Activated naive CD4-positive, alpha-beta T cell treated with anti-CD3 and anti-CD28 coated beads for 36 hours (primary cell): ENCODE results near the gene MXRA5. TPM values are rescaled to one million over a fixed set of nuclear protein-coding genes. Genes with fewer than 3 reads are reported as not detected.
"Not testable (repeated sequence)": the region's sequence is repeated elsewhere in the genome, so short reads cannot be mapped to it uniquely, and the experiment has no call there.

Source experiments
- CTCF ChIA-PET: fragments of 350-600 bp; sonication (Branson Sonifier 250); formaldehyde crosslinking; loops from one replicate; lab custom pipeline; 2021; ENCODE audit warnings: antibody characterized with exemption; lab: Charles Lee
- DNase-seq: peaks from one replicate; pipeline ENCODE4 v3.0.0-alpha.2; 2020
- H3K27ac Mint-ChIP-seq: one replicate; pipeline ENCODE4 v1.8.0; 2021; ENCODE audit warnings: mild to moderate bottlenecking, mixed read lengths
- H3K27me3 Mint-ChIP-seq: one replicate; pipeline ENCODE4 v1.8.0; 2021; ENCODE audit warnings: low read depth, mixed read lengths
- H3K36me3 Mint-ChIP-seq: one replicate; pipeline ENCODE4 v1.8.0; 2021; ENCODE audit warnings: low read depth, mixed read lengths
- H3K4me1 Mint-ChIP-seq: one replicate; pipeline ENCODE4 v1.8.0; 2021; ENCODE audit warnings: low read depth, mixed read lengths
- H3K4me3 Mint-ChIP-seq: one replicate; pipeline ENCODE4 v1.8.0; 2021; ENCODE audit warnings: mild to moderate bottlenecking, moderate library complexity, mixed read lengths
- H3K9me3 Mint-ChIP-seq: one replicate; pipeline ENCODE4 v1.8.0; 2021; ENCODE audit warnings: mixed read lengths
- intact Hi-C: fragments of 100-400 bp; cut with micrococcal nuclease; formaldehyde crosslinking; loops from one replicate; pipeline ENCODE4 v1.15.1; 2023
- total RNA-seq, 2 experiments: library from RNA; stranded (reverse); gene quantifications; one replicate each; pipeline ENCODE4 v1.2.3, GENCODE V29; 2021

MXRA5 gene
- total RNA-seq, 2 experiments from 2014 or later = not detected

DNA sequence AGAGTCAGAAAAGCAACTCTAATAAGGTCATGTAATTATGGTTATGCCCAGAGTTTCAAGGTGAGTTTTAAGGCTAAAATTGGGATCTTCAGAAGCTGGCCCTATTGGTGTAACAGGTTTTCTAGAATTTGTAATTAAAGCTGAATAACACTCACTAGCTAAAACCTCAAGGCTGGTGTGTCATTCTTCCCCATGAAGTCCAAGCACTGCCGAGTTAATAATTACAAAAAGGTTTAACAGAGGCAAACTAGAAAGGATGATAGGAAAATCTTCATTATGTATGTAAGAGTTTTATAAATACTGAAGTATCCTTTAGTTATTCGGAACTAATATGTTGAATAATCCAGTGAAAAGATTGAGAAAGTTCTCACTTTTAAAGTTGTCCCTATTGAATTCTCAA, 34.3 kb downstream of the MXRA5 start:
- peaks cover 1% of the 10 kb centered on the region for H3K9me3 Mint-ChIP-seq
- intact Hi-C loops = no loop called here
- H3K27ac Mint-ChIP-seq = no peak overlapping the region
- no peak overlapping the region for H3K4me3 Mint-ChIP-seq
- DNase-seq = no peak
- no peaks in the 10 kb centered on the region for H3K36me3 Mint-ChIP-seq
- CTCF ChIA-PET = no interaction called here
- H3K27me3 Mint-ChIP-seq = no peaks in the 10 kb centered on the region
- H3K4me1 Mint-ChIP-seq = no peaks in the 10 kb centered on the region

DNA sequence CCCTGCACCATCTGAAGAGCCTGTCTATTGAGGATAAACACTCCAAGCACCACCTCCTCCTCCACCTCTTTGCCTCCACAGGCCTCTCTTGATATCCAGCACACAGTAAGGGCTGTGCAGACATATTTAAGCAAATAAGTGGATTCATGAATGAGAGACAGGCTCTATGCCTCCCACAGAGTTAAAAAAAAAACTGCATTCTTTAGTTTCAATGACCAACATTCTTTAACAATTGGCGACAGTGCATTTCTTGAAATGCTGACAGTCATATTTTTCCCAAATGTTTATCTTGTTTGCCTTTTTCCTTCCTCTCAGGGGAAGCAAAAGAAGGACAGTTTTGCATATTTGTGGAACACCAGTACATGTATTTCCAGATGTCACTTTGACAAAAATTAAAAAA, 38.6 kb downstream of the MXRA5 start:
- peaks cover 2% of the 10 kb centered on the region for H3K9me3 Mint-ChIP-seq
- CTCF ChIA-PET = no interaction called here
- no peaks in the 10 kb centered on the region for H3K27me3 Mint-ChIP-seq
- DNase-seq = no peak
- H3K36me3 Mint-ChIP-seq = no peaks in the 10 kb centered on the region
- intact Hi-C loops = no loop called here
- H3K4me1 Mint-ChIP-seq = no peaks in the 10 kb centered on the region
- H3K27ac Mint-ChIP-seq = no peak overlapping the region
- no peak overlapping the region for H3K4me3 Mint-ChIP-seq

DNA sequence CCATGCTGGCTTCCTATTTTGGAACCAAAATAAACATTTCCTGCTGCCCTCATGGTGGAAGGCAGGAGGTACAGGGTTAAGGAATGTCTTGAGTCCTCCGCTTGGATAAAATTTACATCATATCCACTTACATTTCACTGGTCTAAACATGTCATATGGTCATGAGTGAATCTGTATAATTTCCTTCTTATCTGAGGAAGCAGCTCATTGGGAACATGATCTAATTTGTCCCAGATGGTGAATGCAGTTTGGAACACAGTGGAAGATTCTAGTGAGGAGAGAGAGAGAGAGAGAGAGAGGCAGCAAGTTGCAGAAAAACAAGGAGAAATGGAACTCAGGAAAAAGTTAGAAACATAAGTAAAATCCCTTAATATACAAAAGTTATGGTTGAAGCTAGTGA, 46.8 kb downstream of the MXRA5 start:
- DNase-seq = no peak
- Mint-ChIP-seq H3K9me3 (no peaks in the 10 kb centered on the region), H3K36me3 (no peaks in the 10 kb centered on the region), H3K4me3 (no peak overlapping the region), H3K27ac (no peak overlapping the region), H3K4me1 (no peaks in the 10 kb centered on the region), H3K27me3 (no peaks in the 10 kb centered on the region)
- intact Hi-C loops = no loop called here
- CTCF ChIA-PET = interaction anchor here (0.6 kb wide), 1 partner anchor 149 kb away, joined by 3 read pairs; no protein-coding TSS in a partner anchor

DNA sequence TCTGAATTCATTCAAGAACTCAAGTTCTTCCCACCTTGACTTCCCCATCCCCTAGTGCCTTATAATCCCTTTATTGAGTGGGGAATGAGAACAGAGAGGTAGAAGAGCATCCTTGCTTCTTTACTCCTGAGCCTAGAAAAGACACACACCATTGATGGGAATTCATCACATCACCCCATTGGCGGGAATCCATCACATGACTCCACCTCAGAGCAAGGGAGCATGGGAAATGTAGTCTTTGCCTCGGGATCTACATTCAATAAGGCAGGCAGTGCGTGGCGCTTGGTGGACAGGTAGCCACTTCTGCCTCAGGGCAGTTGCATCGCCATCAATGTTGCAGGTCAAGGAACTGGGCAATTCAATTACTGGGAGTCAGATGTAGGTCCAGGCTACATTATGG, 50.7 kb downstream of the MXRA5 start:
- no peaks in the 10 kb centered on the region for H3K4me1 Mint-ChIP-seq
- intact Hi-C loops = no loop called here
- no peaks in the 10 kb centered on the region for H3K36me3 Mint-ChIP-seq
- no peaks in the 10 kb centered on the region for H3K27me3 Mint-ChIP-seq
- H3K9me3 Mint-ChIP-seq = no peaks in the 10 kb centered on the region
- H3K27ac Mint-ChIP-seq = no peak overlapping the region
- no peak overlapping the region for H3K4me3 Mint-ChIP-seq
- DNase-seq = no peak
- CTCF ChIA-PET = no interaction called here

DNA sequence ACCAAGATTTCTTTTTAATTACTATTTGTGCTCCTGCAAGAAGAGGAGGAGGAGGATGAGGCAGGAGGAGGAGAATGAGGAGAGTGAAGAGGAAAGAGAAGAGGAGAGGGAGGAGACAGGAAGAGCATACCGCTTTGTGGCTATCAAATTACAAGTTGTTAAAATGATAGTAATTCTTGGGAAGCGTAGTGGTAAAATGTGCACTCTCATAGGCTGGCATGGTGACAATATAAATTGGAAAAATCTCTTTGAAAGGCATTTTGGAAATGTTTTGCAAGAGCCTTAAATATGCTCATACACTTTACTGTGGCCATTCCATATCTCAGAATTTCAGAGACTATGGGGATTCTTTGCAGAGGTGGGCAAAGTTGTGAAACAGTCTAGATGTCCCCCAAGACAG, 53.2 kb downstream of the MXRA5 start:
- CTCF ChIA-PET = no interaction called here
- H3K36me3 Mint-ChIP-seq = no peaks in the 10 kb centered on the region
- intact Hi-C loops = no loop called here
- no peak overlapping the region for H3K27ac Mint-ChIP-seq
- no peak for DNase-seq
- H3K9me3 Mint-ChIP-seq = no peaks in the 10 kb centered on the region
- no peaks in the 10 kb centered on the region for H3K4me1 Mint-ChIP-seq
- H3K27me3 Mint-ChIP-seq = no peaks in the 10 kb centered on the region
- H3K4me3 Mint-ChIP-seq = no peak overlapping the region

DNA sequence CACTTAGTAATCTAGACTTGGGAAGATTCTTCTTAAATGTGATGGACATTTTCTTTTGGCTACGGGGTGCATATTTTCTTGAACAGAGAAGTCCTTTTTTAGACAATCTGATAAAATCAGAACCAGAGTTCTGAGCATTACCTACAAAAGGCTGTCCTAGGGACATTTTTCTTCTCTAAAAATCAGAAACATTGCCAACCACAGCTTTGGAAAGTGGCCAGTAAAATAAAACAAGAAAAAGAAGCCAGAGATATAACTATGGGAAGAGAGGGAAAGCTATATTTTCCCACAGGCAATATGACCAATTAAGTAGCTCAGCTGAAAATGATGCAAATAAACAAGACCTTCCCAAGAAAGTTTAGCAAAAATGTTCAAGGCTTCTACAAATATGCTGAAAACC, 55.9 kb downstream of the MXRA5 start:
- intact Hi-C loops = no loop called here
- Mint-ChIP-seq H3K4me3 (no peak overlapping the region), H3K36me3 (no peaks in the 10 kb centered on the region), H3K27me3 (no peaks in the 10 kb centered on the region), H3K4me1 (no peaks in the 10 kb centered on the region), H3K27ac (no peak overlapping the region), H3K9me3 (no peaks in the 10 kb centered on the region)
- CTCF ChIA-PET = no interaction called here
- no peak for DNase-seq

DNA sequence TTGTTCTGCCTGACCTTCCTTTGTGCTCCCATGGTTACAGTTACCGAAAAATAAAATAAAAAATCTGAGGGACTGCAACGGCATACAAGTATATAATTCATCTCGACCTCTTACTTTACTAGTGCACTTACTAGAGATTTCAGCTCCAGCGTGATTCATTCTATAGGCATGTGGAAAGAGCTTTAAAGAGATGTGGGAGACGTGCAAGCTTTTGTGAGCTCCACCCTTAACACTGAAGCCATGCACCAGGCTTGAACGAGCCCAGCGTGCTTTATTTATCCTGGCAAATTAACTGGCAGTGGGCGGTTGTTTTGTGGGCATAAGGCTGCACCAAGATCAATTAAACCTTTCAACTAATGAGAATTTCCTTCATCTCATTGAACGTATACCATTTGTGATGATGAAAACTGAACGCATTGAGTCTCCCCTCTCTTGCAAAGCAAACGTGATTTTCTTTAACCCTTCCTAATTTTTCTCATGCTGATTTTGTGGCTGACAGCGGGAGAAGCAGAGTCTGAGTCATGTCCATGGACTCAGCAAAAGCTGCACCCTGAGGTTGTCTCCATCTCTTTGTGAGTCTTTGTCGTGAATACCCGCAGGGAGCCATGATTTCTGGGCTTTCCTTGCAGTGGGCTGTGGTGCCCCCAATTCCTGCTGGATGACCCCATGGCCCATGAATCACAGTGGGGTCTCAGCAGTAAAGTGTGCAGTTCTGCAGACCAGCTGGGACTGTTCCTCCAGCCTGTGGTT, 60.1 kb downstream of the MXRA5 start:
- intact Hi-C loops = no loop called here
- Mint-ChIP-seq H3K4me3 (no peak overlapping the region), H3K9me3 (no peaks in the 10 kb centered on the region), H3K36me3 (no peaks in the 10 kb centered on the region), H3K27ac (no peak overlapping the region), H3K4me1 (no peaks in the 10 kb centered on the region), H3K27me3 (no peaks in the 10 kb centered on the region)
- CTCF ChIA-PET = no interaction called here
- DNase-seq = no peak

DNA sequence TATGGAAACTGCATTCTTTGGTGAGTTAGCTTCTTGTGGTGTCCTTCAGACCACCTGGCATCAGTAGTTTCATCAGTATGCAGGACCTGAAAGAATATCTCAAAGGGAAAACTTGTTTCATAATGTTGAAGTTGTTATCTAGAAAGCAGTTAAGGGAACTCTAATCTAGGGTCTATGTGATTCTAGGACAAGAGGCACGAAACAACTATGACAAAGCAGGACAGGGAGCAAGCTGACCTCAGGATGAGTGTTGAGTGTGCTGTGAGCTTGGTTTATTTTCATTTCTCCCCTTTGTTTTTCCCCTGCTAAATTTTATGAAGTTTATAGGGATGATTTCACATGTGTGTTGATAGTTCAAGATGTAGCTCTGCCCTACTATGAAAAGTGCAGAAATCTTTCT, 65.7 kb downstream of the MXRA5 start:
- Mint-ChIP-seq H3K9me3 (peaks cover 7% of the 10 kb centered on the region), H3K36me3 (no peaks in the 10 kb centered on the region)

DNA sequence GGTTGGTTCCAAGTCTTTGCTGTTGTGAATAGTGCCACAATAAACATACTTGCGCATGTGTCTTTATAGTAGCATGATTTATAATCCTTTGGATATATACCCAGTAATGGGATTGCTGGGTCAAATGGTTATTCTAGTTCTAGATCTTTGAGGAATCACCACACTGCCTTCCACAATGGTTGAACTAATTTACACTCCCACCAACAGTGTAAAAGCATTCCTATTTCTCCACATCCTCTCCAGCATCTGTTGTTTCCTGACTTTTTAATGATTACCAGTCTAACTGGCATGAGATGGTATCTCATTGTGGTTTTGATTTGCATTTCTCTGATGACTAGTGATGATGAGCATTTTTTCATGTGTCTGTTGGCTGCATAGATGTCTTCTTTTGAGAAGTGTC, 72.8 kb downstream of the MXRA5 start:
- H3K4me1 Mint-ChIP-seq, H3K4me3 Mint-ChIP-seq, H3K27ac Mint-ChIP-seq: not testable (repeated sequence)

More for the DNA sequence above, 65.7 kb downstream of the MXRA5 start:
- no peak overlapping the region for H3K4me3 Mint-ChIP-seq
- H3K4me1 Mint-ChIP-seq = no peaks in the 10 kb centered on the region
- H3K27me3 Mint-ChIP-seq = no peaks in the 10 kb centered on the region
- CTCF ChIA-PET = no interaction called here
- intact Hi-C loops = no loop called here
- DNase-seq = no peak
- H3K27ac Mint-ChIP-seq = no peak overlapping the region

DNA sequence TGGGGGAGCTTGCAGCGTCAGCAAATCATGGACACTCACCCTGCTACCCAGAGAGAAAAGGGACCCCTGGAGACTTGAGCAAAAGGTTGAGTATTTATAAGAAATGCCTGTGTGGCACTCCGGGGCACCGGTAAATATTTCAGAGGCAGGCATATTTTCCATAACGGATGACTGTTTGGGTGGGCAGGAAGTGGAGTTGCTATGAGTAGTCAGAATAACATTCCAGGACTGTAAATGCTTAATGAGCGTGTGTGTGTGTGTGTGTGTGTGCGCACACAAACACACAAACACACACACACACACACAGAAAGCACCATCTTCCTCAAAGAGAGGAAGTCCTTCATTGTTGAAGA, 74.6 kb downstream of the MXRA5 start:
- Mint-ChIP-seq H3K4me3 (no peak overlapping the region), H3K36me3 (no peaks in the 10 kb centered on the region), H3K9me3 (no peaks in the 10 kb centered on the region), H3K4me1 (no peaks in the 10 kb centered on the region), H3K27me3 (no peaks in the 10 kb centered on the region), H3K27ac (no peak overlapping the region)
- no peak for DNase-seq
- intact Hi-C loops = no loop called here
- CTCF ChIA-PET = no interaction called here

More for the DNA sequence above, 72.8 kb downstream of the MXRA5 start:
- H3K9me3 Mint-ChIP-seq, DNase-seq, CTCF ChIA-PET, intact Hi-C loops, H3K27me3 Mint-ChIP-seq, H3K36me3 Mint-ChIP-seq: not testable (repeated sequence)

DNA sequence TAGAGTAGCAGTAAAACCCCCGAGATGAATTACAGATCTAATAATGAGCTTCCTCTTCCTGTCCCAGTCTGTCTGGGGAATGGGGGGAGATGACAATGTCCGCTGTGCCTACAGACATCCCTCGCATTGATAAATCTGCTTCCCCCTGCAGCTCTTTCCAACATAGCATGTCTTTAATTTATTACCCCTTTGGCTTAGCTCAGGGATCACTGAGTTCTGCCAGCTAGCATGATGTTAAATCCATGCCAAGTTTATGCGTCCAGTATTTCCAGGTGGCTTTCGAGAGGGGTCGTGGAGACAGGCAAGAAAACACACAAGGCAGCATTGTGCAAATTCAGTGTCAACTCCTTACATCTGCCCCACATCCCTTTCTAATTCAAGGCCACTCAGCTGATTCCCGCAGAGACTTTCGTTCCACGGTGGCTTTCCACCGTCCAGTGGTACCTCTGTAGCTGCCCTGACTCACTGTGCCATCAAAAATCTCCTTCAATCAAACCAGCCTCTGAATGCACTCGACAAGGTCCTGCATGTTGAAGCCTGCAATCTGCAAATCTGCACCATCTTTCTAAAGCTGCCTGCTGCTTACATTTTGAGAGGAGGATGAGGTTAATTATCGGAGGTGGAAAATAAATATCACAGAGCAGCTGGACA, 75.1 kb downstream of the MXRA5 start:
- intact Hi-C loops = no loop called here
- no peaks in the 10 kb centered on the region for H3K4me1 Mint-ChIP-seq
- H3K27ac Mint-ChIP-seq = no peak overlapping the region
- CTCF ChIA-PET = no interaction called here
- no peaks in the 10 kb centered on the region for H3K27me3 Mint-ChIP-seq
- DNase-seq = no peak
- H3K9me3 Mint-ChIP-seq = no peaks in the 10 kb centered on the region
- H3K36me3 Mint-ChIP-seq = no peaks in the 10 kb centered on the region
- no peak overlapping the region for H3K4me3 Mint-ChIP-seq

DNA sequence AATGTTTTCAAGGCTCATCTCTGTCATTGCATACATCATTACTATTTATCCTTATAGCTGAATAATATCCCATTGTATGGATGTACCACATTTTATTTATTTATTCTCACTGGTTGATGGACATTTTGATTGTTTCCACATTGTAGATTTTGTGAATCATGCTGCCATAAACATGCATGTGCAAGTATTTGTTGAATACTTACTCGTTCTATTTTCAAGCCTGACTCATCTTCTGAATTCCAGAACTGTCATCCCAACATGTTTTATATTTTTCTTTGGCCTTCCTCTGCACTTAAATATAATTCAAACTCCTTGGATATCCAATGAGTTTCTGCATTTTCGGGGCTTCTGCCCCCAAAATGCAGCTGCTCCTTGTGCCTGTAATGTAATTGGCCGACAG, 77.6 kb downstream of the MXRA5 start:
- H3K36me3 Mint-ChIP-seq = no peaks in the 10 kb centered on the region

DNA sequence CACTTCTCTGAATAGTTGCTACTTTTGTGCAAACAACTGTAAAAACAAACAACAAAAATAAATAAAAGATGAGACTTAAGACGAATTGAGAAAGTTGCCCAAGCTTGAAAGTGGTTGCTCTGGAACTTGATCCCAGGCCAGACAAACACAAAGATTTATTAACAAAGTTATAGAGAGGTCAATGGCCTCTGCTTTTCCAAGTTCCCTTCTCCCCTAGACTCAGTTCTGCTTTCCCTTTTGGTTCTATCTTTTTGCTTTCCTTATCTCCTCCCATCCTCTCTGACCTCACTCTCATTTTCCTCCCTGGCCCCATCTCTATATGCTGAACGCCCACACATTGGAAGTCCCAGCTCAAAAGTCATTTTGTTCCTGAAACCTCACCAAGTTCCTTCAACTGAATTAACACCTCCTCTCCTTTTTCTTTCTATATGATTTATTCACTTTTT, 82.7 kb downstream of the MXRA5 start:
- Mint-ChIP-seq H3K9me3 (peaks cover 7% of the 10 kb centered on the region), H3K27me3 (no peaks in the 10 kb centered on the region), H3K27ac (no peak overlapping the region), H3K4me1 (peaks cover 1% of the 10 kb centered on the region), H3K36me3 (no peaks in the 10 kb centered on the region), H3K4me3 (no peak overlapping the region)
- DNase-seq = no peak
- intact Hi-C loops = no loop called here
- CTCF ChIA-PET = no interaction called here

More for the DNA sequence above, 77.6 kb downstream of the MXRA5 start:
- DNase-seq = no peak
- H3K9me3 Mint-ChIP-seq = peaks cover 2% of the 10 kb centered on the region
- H3K4me1 Mint-ChIP-seq = peaks cover under 1% of the 10 kb centered on the region
- H3K27me3 Mint-ChIP-seq = no peaks in the 10 kb centered on the region
- no peak overlapping the region for H3K27ac Mint-ChIP-seq
- intact Hi-C loops = no loop called here
- H3K4me3 Mint-ChIP-seq = no peak overlapping the region
- CTCF ChIA-PET = no interaction called here
